Activated CD4-positive, alpha-beta T cell treated with anti-CD3 and anti-CD28 coated beads, Interleukin-2, Interleukin-4, amounts not matched to agents 100 ng/mL and 50 ng/mL, durations not matched to agents 16 hours and 8 hours (primary cell): ENCODE results near the gene DCC.

Experiments used
- DNase-seq: peaks from one replicate; pipeline ENCODE4 v3.0.0-alpha.2; 2020; ENCODE audit warnings: low spot score

The DCC gene

GRCh38 chr18:52339891-52340371 lies at the start of gene DCC:
DCC (plus strand) TSS chr18:52340197; CDS start chr18:52340788, 591 bp downstream.
- peak; percentile 2 for DNase-seq

GRCh38 chr18:52310651-52311050 lies 29.3 kb upstream of the DCC start:
- no peak for DNase-seq

GRCh38 chr18:52311331-52311730 lies 28.7 kb upstream of the DCC start:
- no peak for DNase-seq

GRCh38 chr18:52312346-52312745 lies 27.7 kb upstream of the DCC start:
- DNase-seq, result no peak

GRCh38 chr18:52313213-52313612 lies 26.8 kb upstream of the DCC start:
- DNase-seq, result no peak

- no peak for DNase-seq
These were observed 20.5 kb upstream of the DCC start for GRCh38 chr18:52319424-52319983.

- DNase-seq, result no peak
These were observed 17.7 kb upstream of the DCC start for GRCh38 chr18:52322307-52322706.

GRCh38 chr18:52323802-52324201 lies 16.2 kb upstream of the DCC start:
- no peak for DNase-seq

- no peak for DNase-seq
These were observed 14.0 kb upstream of the DCC start for GRCh38 chr18:52325997-52326396.

- no peak for DNase-seq
These were observed 6.1 kb upstream of the DCC start for GRCh38 chr18:52333860-52334259.

- no peak for DNase-seq
These were observed 5.7 kb upstream of the DCC start for GRCh38 chr18:52334307-52334706.

- no peak for DNase-seq
These were observed 5.1 kb upstream of the DCC start for GRCh38 chr18:52334896-52335295.

- DNase-seq, result no peak
These were observed 2.7 kb upstream of the DCC start for GRCh38 chr18:52337276-52337675.

- no peak for DNase-seq
These were observed 557 bp downstream of the DCC start for GRCh38 chr18:52340406-52341102.

GRCh38 chr18:52341103-52341432 lies 1.1 kb downstream of the DCC start:
- DNase-seq, result no peak

GRCh38 chr18:52341608-52342381 lies 1.8 kb downstream of the DCC start:
- DNase-seq, result no peak

GRCh38 chr18:52342456-52342855 lies 2.5 kb downstream of the DCC start:
- no peak for DNase-seq

GRCh38 chr18:52343138-52343537 lies 3.1 kb downstream of the DCC start:
- no peak for DNase-seq

GRCh38 chr18:52343731-52344340 lies 3.8 kb downstream of the DCC start:
- DNase-seq, result no peak

GRCh38 chr18:52344881-52345280 lies 4.9 kb downstream of the DCC start:
- DNase-seq, result no peak

- DNase-seq, result no peak
These were observed 5.4 kb downstream of the DCC start for GRCh38 chr18:52345428-52345827.

- DNase-seq, result peak; percentile 36
These were observed 8.2 kb downstream of the DCC start for GRCh38 chr18:52348209-52348608.

- no peak for DNase-seq
These were observed 9.5 kb downstream of the DCC start for GRCh38 chr18:52349498-52349897.
